GM06990 (cell line): ENCODE results near the gene SNRPD1.
A peak's percentile ranks its signal among the peaks of the same experiment; 100 is the strongest.

Experiments
- DNase-seq: peaks from one replicate; pipeline ENCODE4 v3.0.0-alpha.2; 2011; ENCODE audit not compliant: insufficient read length; ENCODE audit errors: extremely low read depth
- H3K27me3 ChIP-seq: replicated peaks from 2 replicates; pipeline ENCODE4 v1.6.0; 2011; ENCODE audit warnings: low read length; ENCODE audit not compliant: control insufficient read depth, insufficient read depth
- H3K36me3 ChIP-seq: 2 replicates; pipeline ENCODE4 v1.5.1; 2011; ENCODE audit warnings: low read length; ENCODE audit not compliant: control insufficient read depth, insufficient read depth
- H3K4me3 ChIP-seq: replicated peaks from 2 replicates; pipeline ENCODE4 v1.5.1; 2011; ENCODE audit warnings: low read depth, mild to moderate bottlenecking, control low read depth, low read length
- CTCF ChIP-seq: IDR thresholded peaks from 2 replicates; pipeline ENCODE4 v1.5.1; 2011; ENCODE audit warnings: low read length, control low read depth, mild to moderate bottlenecking, inconsistent platforms; ENCODE audit not compliant: insufficient read depth, poor library complexity, severe bottlenecking

SNRPD1 gene

GRCh38 chr18:21597620-21598019 lies 14.5 kb upstream of the SNRPD1 start:
- no peak for TF ChIP-seq CTCF
- no peak for DNase-seq
- H3K27me3 ChIP-seq, result no peaks in the 10 kb centered on the region
- H3K36me3 ChIP-seq, result no peaks in the 10 kb centered on the region
- H3K4me3 ChIP-seq, result no peak overlapping the region

GRCh38 chr18:21598726-21599584 lies 13.2 kb upstream of the SNRPD1 start:
- Histone ChIP-seq H3K36me3 (no peaks in the 10 kb centered on the region), H3K27me3 (no peaks in the 10 kb centered on the region), H3K4me3 (peak overlapping the region; percentile 80)
- TF ChIP-seq CTCF, result no peak
- DNase-seq, result peak; percentile 37

- H3K36me3 ChIP-seq, result no peaks in the 10 kb centered on the region
- peak; percentile 33 for DNase-seq
- no peak for TF ChIP-seq CTCF
- H3K27me3 ChIP-seq, result no peaks in the 10 kb centered on the region
- H3K4me3 ChIP-seq, result peak overlapping the region; percentile 80
Observed at GRCh38 chr18:21599585-21600525, 12.3 kb upstream of the SNRPD1 start.

- DNase-seq, result peak; percentile 99
Observed at GRCh38 chr18:21600526-21601410, 11.3 kb upstream of the SNRPD1 start, which contains the start of gene ESCO1. Gene ESCO1 (minus strand): TSS chr18:21600704. CDS start chr18:21574843, 25,861 bp downstream.

More at GRCh38 chr18:21600526-21601410, 11.3 kb upstream of the SNRPD1 start, which contains the start of gene ESCO1:
- H3K4me3 ChIP-seq, result peak within 1 kb of the TSS; percentile 80
- H3K36me3 ChIP-seq, result no peaks in the 10 kb centered on the region
- peak; percentile 84 for TF ChIP-seq CTCF
- no peaks in the 10 kb centered on the region for H3K27me3 ChIP-seq
